A673 (cell line): Measurements from ENCODE around the gene STAT6.

Source experiments
- CTCF ChIP-seq: fragments of 300-800, 200-600 bp; sonication (generic); conservative IDR thresholded peaks from 2 replicates; pipeline ENCODE4 v1.5.1; 2017; ENCODE audit warnings: low read depth, mild to moderate bottlenecking, antibody characterized with exemption, low read length, moderate library complexity, mixed read lengths
- EZH2 ChIP-seq: fragments of 200-600 bp; sonication (generic); IDR thresholded peaks from 2 replicates; pipeline ENCODE4 v1.6.1; 2017; ENCODE audit warnings: borderline replicate concordance, low read depth, mild to moderate bottlenecking, mixed read lengths, antibody characterized with exemption, low read length; ENCODE audit not compliant: poor library complexity, severe bottlenecking

- no peak for TF ChIP-seq EZH2
- no peak for TF ChIP-seq CTCF
Measured at GRCh38 chr12:57154076-57154475, 42.9 kb upstream of the STAT6 start.
